HS-27A (cell line): ENCODE data around the gene ADA.

Experiments used
- DNase-seq: peaks from one replicate; pipeline ENCODE4 v3.0.0-alpha.2; 2012; ENCODE audit warnings: low read depth, missing footprints

ADA gene

GRCh38 chr20:44624152-44624551, 27.3 kb downstream of the ADA start:
- no peak for DNase-seq

- DNase-seq, result no peak
Measured at GRCh38 chr20:44622501-44623270, 28.8 kb downstream of the ADA start.

GRCh38 chr20:44621939-44622338, 29.6 kb downstream of the ADA start:
- DNase-seq, result no peak

- no peak for DNase-seq
Measured at GRCh38 chr20:44621325-44621724, 30.2 kb downstream of the ADA start.

- no peak for DNase-seq
Measured at GRCh38 chr20:44620030-44620429, 31.5 kb downstream of the ADA start.

- DNase-seq, result no peak
Measured at GRCh38 chr20:44619294-44619693, 32.2 kb downstream of the ADA start.

- DNase-seq, result no peak
Measured at GRCh38 chr20:44618318-44618731, 33.2 kb downstream of the ADA start.

- DNase-seq, result no peak
Measured at GRCh38 chr20:44616604-44616964, 34.9 kb downstream of the ADA start.

GRCh38 chr20:44615876-44616603, 35.5 kb downstream of the ADA start:
- DNase-seq, result no peak

GRCh38 chr20:44615169-44615791, 36.2 kb downstream of the ADA start:
- no peak for DNase-seq

GRCh38 chr20:44614525-44614924, 37.0 kb downstream of the ADA start:
- no peak for DNase-seq

- DNase-seq, result no peak
Measured at GRCh38 chr20:44613575-44613974, 37.9 kb downstream of the ADA start.

- no peak for DNase-seq
Measured at GRCh38 chr20:44610313-44610962, 41.1 kb downstream of the ADA start.

- peak; percentile 73 for DNase-seq
Measured at GRCh38 chr20:44609516-44610312, 41.8 kb downstream of the ADA start.

GRCh38 chr20:44609006-44609515, 42.4 kb downstream of the ADA start:
- no peak for DNase-seq

- DNase-seq, result no peak
Measured at GRCh38 chr20:44606725-44607441, 44.6 kb downstream of the ADA start.

- DNase-seq, result no peak
Measured at GRCh38 chr20:44603327-44603726, 48.2 kb downstream of the ADA start.

- no peak for DNase-seq
Measured at GRCh38 chr20:44601801-44602204, 49.7 kb downstream of the ADA start.

GRCh38 chr20:44601236-44601671, 50.2 kb downstream of the ADA start:
- no peak for DNase-seq

- no peak for DNase-seq
Measured at GRCh38 chr20:44600758-44601201, 50.7 kb downstream of the ADA start.

- no peak for DNase-seq
Measured at GRCh38 chr20:44600301-44600700, 51.2 kb downstream of the ADA start.
